ENCODE results near the gene PDHB. TPM values are rescaled to one million over a fixed set of nuclear protein-coding genes. Genes with fewer than 3 reads are reported as not detected.

The PDHB gene
- total RNA-seq, 1 donor: 75.4 TPM

DNA sequence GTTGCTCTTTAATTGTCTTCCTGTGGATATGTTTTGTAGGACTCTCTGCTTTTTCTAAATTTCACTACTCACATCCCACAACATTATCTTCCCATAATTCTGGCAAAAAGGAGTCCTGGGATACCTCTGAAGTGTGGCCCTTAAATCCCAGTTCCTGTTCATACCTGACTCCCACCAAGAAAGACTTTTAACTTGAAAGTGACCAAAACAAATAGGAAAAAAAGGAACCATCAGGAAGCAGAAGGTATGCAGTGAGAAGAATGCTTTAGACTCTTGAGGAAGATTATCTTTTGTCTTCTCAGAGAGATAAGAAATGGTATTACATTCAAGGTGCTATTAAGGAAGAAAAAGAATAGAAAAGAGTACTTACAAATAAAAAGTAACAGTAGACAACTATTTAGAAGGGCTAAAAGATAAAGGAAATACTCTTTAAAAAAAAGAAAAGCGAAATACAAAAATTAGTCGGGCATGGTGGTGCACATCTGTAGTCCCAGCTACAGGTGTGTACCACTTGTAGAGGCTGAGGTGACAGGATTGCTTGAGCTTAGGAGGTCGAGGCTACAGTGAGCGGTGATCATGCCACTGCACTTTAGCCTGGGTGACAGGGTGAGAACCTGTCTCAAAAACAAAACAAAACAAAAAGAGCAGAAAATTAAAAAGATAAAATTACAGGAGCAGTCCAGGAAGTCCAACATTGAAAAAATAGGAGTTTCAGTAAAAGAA lies 54.1 kb downstream of the PDHB start:
- H3K4me3 ChIP-seq (ENCODE audit: low read depth, low read length): no peak overlapping the region
- no peak for DNase-seq (ENCODE audit: low read depth)
- TF ChIP-seq, protein P1, sequence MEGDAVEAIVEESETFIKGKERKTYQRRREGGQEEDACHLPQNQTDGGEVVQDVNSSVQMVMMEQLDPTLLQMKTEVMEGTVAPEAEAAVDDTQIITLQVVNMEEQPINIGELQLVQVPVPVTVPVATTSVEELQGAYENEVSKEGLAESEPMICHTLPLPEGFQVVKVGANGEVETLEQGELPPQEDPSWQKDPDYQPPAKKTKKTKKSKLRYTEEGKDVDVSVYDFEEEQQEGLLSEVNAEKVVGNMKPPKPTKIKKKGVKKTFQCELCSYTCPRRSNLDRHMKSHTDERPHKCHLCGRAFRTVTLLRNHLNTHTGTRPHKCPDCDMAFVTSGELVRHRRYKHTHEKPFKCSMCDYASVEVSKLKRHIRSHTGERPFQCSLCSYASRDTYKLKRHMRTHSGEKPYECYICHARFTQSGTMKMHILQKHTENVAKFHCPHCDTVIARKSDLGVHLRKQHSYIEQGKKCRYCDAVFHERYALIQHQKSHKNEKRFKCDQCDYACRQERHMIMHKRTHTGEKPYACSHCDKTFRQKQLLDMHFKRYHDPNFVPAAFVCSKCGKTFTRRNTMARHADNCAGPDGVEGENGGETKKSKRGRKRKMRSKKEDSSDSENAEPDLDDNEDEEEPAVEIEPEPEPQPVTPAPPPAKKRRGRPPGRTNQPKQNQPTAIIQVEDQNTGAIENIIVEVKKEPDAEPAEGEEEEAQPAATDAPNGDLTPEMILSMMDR (IDR thresholded peaks at IDR 0.05; ENCODE audit: insufficient read depth, low read length): no peak

DNA sequence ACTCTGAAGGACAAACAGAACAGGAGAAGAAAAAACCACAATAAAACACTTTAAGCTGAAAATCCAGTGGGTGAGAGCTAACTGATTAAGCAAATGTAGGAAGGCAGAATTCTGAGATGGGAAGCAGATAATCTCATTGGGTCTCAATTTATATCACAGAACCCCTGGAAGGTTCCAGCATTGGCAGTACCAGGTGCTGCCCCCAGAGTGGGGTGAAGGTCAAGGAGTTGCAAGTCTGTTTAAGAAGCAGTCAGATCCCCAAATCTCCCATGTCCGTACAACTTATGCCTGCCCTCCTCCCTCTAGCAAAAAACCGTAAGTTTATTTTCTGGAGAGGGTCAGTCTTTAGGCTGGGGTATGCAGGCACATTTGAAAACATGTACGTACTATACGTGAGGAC lies 55.9 kb downstream of the PDHB start:
- TF ChIP-seq, protein P1 (IDR thresholded peaks at IDR 0.05; ENCODE audit: insufficient read depth, low read length): no peak
- no peak overlapping the region for H3K4me3 ChIP-seq (ENCODE audit: low read depth, low read length)
- no peak for DNase-seq (ENCODE audit: low read depth)

Other genes with a start within 250 kb of the PDHB start
- gene DNASE1L3, start 222.9 kb downstream of the PDHB start, total RNA-seq (ENCODE audit: low replicate concordance): not detected in 2 replicates
- 5.5 and 14.0 TPM in 2 replicates for gene ABHD6, start 196.0 kb downstream of the PDHB start, total RNA-seq (ENCODE audit: low replicate concordance)
- 10.8 and 19.0 TPM in 2 replicates for gene RPP14, start 127.6 kb downstream of the PDHB start, total RNA-seq (ENCODE audit: low replicate concordance)
- 8.5 and 9.9 TPM in 2 replicates for gene HTD2, start 127.3 kb downstream of the PDHB start, total RNA-seq (ENCODE audit: low replicate concordance)
- gene PXK, start 100.9 kb downstream of the PDHB start, total RNA-seq (ENCODE audit: low replicate concordance): 19.3 and 64.4 TPM in 2 replicates
- gene KCTD6, start 58.3 kb upstream of the PDHB start, total RNA-seq (ENCODE audit: low replicate concordance): 17.8 and 17.9 TPM in 2 replicates
- gene ACOX2, start 103.4 kb upstream of the PDHB start, total RNA-seq (ENCODE audit: low replicate concordance): 19.2 and 29.5 TPM in 2 replicates
- 0.54 TPM in 1 of 2 replicates, not detected in the other for gene FAM107A, start 143.6 kb upstream of the PDHB start, total RNA-seq (ENCODE audit: low replicate concordance)
- not detected in 2 replicates for gene FAM3D, start 232.9 kb upstream of the PDHB start, total RNA-seq (ENCODE audit: low replicate concordance)